DND-41 (cell line): ENCODE measurements around the gene NUDT8.

Source experiments
- EZH2 ChIP-seq: IDR thresholded peaks from 3 replicates; pipeline ENCODE4 v1.6.1; 2012; ENCODE audit warnings: borderline replicate concordance, low read depth, mild to moderate bottlenecking, moderate library complexity, low read length, inconsistent platforms; ENCODE audit not compliant: severe bottlenecking
- TF ChIP-seq, protein P1 (sequence below): IDR thresholded peaks from 2 replicates; pipeline ENCODE4 v1.5.1; 2012; ENCODE audit warnings: borderline replicate concordance, low read length, moderate library complexity, mild to moderate bottlenecking; ENCODE audit not compliant: poor library complexity, severe bottlenecking; ENCODE audit errors: extremely low read depth

- TF ChIP-seq, protein P1, sequence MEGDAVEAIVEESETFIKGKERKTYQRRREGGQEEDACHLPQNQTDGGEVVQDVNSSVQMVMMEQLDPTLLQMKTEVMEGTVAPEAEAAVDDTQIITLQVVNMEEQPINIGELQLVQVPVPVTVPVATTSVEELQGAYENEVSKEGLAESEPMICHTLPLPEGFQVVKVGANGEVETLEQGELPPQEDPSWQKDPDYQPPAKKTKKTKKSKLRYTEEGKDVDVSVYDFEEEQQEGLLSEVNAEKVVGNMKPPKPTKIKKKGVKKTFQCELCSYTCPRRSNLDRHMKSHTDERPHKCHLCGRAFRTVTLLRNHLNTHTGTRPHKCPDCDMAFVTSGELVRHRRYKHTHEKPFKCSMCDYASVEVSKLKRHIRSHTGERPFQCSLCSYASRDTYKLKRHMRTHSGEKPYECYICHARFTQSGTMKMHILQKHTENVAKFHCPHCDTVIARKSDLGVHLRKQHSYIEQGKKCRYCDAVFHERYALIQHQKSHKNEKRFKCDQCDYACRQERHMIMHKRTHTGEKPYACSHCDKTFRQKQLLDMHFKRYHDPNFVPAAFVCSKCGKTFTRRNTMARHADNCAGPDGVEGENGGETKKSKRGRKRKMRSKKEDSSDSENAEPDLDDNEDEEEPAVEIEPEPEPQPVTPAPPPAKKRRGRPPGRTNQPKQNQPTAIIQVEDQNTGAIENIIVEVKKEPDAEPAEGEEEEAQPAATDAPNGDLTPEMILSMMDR = no peak
- TF ChIP-seq EZH2 = no peak
These were observed 45.5 kb upstream of the NUDT8 start for GRCh38 chr11:67675058-67675747.
